Stimulated activated CD8-positive, alpha-beta memory T cell treated with anti-CD3 and anti-CD28 coated beads, Interleukin-7, amount 100 ng/mL, for 4 hours (primary cell): Measurements from ENCODE around the gene TMEM126B.
"Not testable (repeated sequence)": the region's sequence is repeated elsewhere in the genome, so short reads cannot be mapped to it uniquely, and the experiment has no call there.

Experiments used
- DNase-seq, 2 donors: peaks; one replicate each; pipeline ENCODE4 v3.0.0-alpha.2; 2020; ENCODE audit warnings: low read depth in 2 of 2

Gene TMEM126B

DNA sequence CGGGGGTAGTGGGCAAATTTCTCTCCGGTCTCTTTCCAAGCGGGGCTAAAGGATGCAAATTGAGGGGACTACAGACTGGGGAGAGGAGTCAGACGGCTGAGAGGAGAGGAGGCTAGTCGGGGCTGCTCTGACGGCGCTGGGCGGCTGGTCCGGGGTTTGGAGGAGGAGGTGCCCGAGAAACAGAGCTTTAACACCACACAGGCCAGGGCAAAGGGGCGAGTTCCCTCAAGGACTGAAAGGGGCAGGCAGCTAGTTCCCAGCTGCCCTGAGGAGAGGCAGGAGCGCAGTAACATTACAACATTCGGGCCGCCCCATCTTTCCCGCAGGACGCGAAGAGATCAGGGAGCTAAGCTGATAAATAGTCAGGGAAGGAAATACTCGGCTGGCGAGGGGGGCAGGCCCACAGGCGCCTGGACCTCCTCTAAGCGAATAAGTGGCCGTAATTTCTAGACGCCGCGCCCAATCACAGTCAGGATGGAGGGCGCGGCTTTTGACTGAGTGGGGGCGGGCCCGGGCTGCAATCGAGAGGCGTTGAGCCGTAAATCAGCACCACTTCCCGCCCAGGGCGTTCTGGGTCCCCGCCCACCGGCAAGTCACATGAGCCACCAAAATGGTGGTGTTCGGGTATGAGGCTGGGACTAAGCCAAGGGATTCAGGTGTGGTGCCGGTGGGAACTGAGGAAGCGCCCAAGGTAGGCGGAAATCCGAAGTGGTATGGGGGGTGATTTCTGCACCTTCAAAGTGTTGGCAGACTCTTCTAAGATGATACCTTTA lies at the start of gene TMEM126B:
TSS of gene TMEM126B (plus strand) at position 596 of the 773 bp plus-strand sequence. CDS start at position 611, 15 bp downstream.
- DNase-seq: peak; percentile 94 to 97

DNA sequence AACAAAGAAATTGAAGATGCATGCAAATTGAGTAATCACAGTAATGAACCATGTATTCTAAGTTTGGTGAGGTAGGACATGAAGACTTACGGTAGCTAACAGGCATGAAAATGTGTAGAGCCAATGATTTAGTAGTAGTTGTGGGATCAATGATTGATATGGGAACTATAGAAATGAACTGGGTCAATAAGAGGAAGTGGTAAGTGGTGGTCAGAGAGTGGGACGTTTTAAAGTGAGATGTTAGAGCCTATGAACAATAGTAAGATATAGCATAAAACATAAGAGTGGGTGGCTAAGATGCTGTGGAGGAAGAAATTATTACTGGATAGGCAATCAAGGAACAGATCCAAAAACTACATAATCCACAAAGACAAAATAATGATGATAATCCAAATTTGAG lies 46.3 kb upstream of the TMEM126B start:
- no peak for DNase-seq

- DNase-seq: no peak
Measured at GRCh38 chr11:85589373-85589772, 39.0 kb upstream of the TMEM126B start.

DNA sequence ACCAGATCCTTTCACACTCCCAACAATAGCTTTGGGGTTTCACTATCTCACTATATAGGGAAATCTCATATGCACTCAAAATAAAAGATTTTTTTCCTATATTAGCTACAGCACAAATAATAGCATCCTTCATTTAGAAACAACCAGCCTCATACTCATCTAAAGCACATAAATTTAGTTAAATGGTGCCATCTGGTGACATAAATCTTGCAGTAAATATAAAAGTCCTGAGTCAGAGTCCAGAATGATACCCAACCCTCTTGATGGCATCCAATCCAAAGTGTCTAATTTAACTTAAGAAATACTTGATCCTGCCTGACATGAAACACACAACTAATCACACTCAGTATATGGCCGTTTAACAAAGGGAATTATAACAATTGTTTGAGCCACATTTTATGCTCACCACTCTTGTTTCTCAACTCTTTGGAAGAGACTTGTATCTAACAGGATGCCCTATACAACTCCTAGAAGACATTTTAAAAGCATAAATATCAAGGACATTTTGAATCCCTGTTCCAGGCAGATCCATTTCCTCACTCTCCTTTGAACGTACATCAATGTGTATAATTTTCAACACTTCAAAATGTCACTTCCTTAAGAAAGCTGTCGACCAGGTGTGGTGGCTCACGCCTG lies 37.4 kb upstream of the TMEM126B start:
- DNase-seq: no peak

DNA sequence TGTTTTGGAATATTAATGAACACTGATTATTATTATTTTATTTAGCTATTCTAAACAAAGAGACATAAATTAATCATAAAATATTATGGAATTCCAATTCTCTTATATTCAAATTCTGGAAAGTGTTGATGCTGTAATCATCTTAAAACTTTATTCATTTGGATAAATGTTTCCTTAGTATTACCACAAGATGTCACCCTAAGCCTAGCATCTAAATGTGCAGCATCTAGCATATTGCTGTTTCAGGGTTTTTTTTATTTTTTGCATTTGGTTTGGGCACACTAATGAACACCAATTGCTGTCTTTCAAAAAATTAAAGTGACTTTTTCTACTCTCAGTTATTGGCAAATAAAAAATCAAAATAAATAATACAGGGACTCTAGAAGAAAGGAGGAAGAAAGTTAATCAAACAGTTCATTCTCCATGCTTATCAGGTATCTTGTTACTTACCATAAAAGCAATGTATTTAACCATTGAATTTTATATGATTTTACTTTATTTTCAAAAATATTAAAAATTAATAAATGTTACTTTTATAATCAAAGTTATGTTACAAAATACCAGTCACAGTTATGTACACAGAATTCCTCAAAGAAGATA lies 33.0 kb upstream of the TMEM126B start:
- no peak for DNase-seq

GRCh38 chr11:85596886-85597285 lies 31.5 kb upstream of the TMEM126B start:
- DNase-seq: no peak

DNA sequence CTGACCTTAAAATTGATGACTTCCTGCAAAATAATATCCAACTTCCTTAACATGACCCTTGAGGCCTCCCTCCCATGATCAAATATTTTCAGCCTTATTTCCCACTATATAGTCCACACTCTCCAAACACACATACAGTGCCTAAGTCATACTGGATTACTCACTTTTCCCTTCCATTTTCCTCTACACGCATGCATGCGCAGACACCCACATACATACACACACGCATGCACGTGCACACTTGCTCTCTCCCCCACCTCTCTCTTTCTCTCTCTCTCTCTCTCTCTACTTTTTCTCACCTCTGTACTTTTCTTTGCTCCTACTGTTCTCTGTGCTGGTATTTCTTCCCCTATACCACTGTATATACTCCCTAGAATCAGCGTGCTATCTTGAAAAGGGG lies 29.3 kb upstream of the TMEM126B start:
- DNase-seq: no peak

DNA sequence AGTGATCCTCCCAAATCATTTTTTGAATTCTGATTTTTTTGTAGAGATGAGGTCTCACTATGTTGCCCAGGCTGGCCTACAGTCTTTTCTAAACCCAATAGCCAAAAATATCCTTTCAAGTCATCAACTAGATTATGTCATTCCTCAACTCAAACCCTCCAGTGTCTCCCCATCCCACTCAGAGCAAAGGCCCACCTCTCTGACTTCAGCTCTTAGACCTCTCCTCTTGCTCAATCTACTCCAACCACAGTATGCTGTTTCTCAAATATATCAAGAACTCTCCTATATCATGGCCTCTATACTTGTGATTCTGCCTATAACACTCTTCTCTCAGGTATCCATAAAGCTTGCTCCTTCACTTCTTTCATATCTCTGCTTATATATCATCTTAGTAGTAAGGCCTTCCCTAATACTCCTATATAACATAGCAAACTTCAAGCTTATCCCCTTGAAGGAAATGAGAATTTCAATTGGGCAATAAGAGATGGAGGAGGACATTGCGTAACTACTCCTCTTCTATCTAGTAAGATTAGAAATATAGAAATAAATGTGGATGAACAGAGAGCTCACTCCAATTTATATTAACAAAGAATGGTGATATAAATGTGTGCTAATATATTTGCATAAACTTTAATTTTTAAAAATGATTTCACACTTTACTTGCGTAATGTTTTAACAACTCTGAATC lies 25.7 kb upstream of the TMEM126B start:
- no peak for DNase-seq

GRCh38 chr11:85603220-85603619 lies 25.2 kb upstream of the TMEM126B start:
- DNase-seq: no peak

DNA sequence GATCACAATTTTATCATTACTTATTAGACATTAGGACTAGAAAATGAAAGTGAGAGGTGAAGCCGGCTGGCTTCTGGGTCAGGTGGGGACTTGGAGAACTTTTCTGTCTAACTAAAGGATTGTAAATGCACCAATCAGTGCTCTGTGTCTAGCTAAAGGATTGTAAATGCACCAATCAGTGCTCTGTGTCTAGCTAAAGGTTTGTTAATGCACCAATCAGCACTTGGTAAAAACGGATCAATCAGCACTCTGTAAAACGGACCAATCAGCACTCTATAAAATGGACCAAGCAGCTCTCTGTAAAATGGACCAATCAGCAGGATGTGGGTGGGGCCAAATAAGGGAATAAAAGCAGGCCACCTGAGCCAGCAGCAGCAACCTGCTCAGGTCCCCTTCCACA lies 22.2 kb upstream of the TMEM126B start:
- not testable (repeated sequence) for DNase-seq

GRCh38 chr11:85608621-85609020 lies 19.8 kb upstream of the TMEM126B start:
- DNase-seq: not testable (repeated sequence)

- not testable (repeated sequence) for DNase-seq
Measured at GRCh38 chr11:85609286-85609685, 19.1 kb upstream of the TMEM126B start.

DNA sequence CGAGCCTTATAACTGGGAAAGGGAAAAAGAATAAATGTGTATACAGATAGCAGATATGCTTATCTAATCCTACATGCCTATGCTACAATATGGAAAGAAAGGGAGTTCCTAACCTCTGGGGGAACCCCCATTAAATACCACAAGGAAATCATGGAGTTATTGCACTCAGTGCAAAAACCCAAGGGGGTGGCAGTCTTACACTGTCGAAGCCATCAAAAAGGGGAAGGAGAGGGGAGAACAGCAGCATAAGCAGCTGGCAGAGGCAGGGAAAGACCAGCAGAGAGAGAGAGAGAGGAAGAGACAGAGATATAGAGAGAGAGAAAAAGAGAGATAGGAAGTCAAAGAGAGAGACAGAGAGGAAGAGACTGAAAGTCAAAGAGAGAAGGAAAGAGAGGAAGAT lies 16.8 kb upstream of the TMEM126B start:
- DNase-seq: not testable (repeated sequence)

DNA sequence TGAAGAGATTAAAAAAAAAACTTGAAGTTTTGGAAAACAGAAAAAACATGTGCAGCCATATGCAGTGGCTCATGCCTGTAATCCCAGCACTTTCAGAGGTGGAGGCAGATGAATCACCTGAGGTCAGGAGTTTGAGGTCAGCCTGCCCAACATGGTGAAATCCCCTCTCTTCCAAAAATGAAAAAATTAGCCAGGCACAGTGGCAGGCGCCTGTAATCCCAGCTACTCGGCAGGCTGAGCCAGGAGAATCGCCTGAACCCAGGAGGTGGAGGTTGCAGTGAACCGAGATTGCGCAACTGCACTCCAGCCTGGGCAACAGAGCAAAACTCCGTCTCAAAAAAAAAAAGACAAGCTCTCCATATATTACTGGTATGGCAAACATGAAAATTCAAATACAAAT lies 8.9 kb upstream of the TMEM126B start:
- DNase-seq: no peak

- DNase-seq: no peak
Measured at GRCh38 chr11:85620256-85620655, 8.1 kb upstream of the TMEM126B start.

GRCh38 chr11:85626496-85626895 lies 1.9 kb upstream of the TMEM126B start:
- no peak for DNase-seq

DNA sequence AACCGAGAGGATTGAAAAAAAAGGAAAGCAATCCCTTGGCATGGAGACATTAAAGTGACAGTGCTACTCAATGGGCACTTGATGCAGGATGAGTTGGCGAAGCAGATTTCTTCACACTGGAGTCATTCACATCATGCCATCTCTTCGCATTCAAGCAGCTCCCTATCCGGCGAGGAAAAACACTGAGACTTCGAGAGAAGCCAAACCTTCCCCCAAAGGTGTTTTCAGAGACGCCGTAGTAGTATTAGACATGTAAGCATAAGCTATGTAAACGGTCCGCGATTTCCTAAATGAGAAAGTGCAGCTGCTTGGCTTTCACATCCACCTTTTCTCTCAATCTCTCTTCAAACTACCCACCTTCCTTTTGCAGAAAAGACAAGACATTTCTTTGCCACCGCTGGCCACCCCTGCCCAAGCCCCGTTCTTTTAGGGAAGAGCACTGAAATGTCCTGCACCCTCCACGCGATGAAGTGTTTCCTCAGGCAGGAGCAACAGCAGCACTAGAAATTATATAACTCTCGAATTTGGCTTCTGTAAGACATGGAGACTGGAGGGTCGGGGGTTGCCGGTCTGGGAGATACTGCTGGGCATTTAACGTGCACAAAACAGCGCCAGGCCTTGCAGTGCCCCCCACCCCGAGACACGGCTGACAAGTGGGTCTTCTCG lies 928 bp upstream of the TMEM126B start, which contains the start of gene DLG2:
TSS of gene DLG2 (minus strand) at position 13 of the 666 bp plus-strand sequence.
- DNase-seq: peak in 1 of 2 donors; percentile 1

- peak in 1 of 2 donors; percentile 4 for DNase-seq
Measured at GRCh38 chr11:85628771-85629341, 463 bp downstream of the TMEM126B start.

GRCh38 chr11:85634747-85635146 lies 6.4 kb downstream of the TMEM126B start:
- no peak for DNase-seq

DNA sequence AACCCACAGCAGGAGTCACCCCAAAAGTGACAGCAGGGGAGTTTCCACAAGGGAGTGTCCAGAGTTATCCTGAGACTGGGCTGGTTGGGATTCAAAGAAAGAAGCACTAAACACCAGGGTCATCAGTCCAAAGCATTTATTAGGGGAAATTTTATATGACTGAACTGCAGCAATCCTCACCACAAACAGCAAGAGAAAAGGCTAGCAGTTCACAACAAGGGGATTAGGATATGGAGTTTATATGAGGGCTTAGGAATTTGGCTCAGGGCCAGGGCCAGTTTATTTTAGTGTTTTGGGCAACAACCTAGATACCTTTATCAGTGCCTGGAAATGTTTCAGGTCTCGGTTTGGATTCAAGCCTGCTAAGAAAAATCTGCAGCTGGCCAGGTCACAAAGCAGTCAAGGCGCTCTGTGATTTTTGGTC lies 14.8 kb downstream of the TMEM126B start:
- no peak for DNase-seq

GRCh38 chr11:85647078-85647477 lies 18.7 kb downstream of the TMEM126B start:
- no peak for DNase-seq
